ENCODE measurements around the gene IL17C.

IL17C gene, protein sequence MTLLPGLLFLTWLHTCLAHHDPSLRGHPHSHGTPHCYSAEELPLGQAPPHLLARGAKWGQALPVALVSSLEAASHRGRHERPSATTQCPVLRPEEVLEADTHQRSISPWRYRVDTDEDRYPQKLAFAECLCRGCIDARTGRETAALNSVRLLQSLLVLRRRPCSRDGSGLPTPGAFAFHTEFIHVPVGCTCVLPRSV

DNA sequence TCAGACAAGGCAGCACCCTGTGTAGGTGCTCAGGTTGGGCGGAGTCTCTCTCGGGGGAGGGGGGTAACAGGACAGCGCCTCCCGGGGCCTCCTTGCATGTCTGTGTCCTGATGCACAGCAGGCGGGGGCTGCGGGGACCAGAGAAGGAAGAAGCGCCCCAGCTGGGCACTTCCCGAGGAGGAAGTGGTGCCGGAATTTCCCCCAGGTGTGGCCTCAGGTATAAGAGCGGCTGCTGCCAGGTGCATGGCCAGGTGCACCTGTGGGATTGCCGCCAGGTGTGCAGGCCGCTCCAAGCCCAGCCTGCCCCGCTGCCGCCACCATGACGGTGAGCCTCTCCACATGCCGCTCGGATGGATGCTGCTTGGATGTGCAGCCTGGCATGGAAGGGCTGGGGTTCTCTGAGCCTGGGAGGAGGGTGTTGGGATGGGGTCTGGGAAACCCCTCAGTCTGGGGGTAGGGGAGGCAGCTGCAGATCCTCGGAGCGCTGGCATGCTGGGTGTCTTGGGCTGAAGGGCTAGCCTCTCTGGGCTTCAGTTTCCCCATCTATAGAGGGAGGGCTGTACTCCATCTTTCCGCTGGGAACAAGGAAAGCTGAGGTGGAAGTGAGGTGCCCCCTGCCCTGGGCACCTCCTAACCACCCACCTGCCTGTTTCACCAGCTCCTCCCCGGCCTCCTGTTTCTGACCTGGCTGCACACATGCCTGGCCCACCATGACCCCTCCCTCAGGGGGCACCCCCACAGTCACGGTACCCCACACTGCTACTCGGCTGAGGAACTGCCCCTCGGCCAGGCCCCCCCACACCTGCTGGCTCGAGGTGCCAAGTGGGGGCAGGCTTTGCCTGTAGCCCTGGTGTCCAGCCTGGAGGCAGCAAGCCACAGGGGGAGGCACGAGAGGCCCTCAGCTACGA, at the start of gene IL17C:
IL17C (plus strand) TSS at position 250 of the 908 bp plus-strand sequence; CDS start at position 320, 70 bp downstream.
- H3K4me1 ChIP-seq: no peaks in the 10 kb centered on the region
- DNase-seq (ENCODE audit: low spot score in 2 of 2): no peak
- no peaks in the 10 kb centered on the region for H3K9me3 ChIP-seq
- peaks cover 27% of the 10 kb centered on the region for H3K27me3 ChIP-seq (ENCODE audit: low read depth)
- H3K4me3 ChIP-seq: no peak within 1 kb of the TSS
- in situ Hi-C loops (cut with MboI; ENCODE audit: low sequenced_read_pairs): no loop called here
- H3K36me3 ChIP-seq (replicated peaks): no peaks in the 10 kb centered on the region; the same call in 1 of the 2 replicates

DNA sequence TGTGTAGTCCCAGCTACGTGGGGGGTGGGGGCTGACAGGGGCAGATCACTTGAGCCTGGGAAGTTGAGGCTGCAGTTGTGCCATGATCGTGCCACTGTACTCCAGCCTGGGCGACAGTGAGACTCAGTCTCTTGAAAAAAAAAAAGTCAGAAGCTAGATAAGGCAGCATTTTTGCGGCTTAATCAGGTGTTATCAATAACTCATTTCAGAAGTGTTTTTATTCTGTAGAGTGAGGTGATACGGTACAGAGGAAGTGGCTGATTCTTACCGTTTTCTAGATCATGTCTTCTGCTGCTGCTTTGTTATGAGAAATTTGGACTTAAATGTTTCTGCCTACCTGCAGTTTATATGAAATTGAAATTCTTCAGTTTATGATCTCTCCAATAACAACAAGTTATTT, 49.6 kb upstream of the IL17C start:
- DNase-seq (ENCODE audit: low spot score in 2 of 2): no peak
- no peak overlapping the region for H3K4me3 ChIP-seq
- no peaks in the 10 kb centered on the region for H3K4me1 ChIP-seq
- in situ Hi-C loops (cut with MboI; ENCODE audit: low sequenced_read_pairs): no loop called here
- H3K27me3 ChIP-seq (ENCODE audit: low read depth): no peaks in the 10 kb centered on the region
- peaks cover 54% of the 10 kb centered on the region for H3K36me3 ChIP-seq (replicated peaks)
- no peaks in the 10 kb centered on the region for H3K9me3 ChIP-seq

DNA sequence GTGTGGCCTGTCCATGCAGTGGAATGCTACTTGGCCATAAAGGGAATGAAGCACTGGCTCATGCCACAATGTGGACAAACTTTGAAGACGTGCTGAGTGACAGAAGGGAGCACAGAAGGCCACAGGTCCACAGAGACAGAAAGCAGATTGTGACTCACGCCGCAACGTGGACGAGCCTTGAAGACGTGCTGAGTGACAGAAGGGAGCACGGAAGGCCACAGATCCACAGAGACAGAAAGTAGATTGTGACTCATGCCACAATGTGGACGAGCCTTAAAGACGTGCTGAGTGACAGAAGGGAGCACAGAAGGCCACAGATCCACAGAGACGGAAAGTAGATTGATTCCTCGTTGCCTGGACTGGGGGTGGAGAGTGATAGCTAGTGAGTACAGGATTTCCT, 48.9 kb upstream of the IL17C start:
- in situ Hi-C loops (cut with MboI; ENCODE audit: low sequenced_read_pairs): no loop called here

DNA sequence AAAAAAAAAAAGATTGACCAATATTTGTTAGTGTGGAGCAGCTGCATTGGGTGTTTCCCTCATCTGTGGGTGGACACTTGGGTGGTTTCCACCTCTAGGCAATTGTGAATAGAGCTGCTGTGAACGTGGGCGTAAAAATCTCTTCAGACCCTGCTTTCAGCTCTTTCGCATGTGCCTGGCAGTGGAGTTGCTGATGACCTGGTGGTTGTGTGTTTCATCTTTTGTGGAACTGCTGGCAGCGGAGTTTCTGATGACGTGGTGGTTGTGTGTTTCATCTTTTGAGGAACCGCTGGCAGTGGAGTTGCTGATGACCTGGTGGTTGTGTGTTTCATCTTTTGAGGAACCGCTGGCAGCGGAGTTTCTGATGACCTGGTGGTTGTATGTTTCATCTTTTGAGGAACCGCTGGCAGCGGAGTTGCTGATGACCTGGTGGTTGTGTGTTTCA, 46.8 kb upstream of the IL17C start:
- no peaks in the 10 kb centered on the region for H3K9me3 ChIP-seq
- no peaks in the 10 kb centered on the region for H3K4me1 ChIP-seq
- DNase-seq (ENCODE audit: low spot score in 2 of 2): no peak
- H3K4me3 ChIP-seq: no peak overlapping the region
- in situ Hi-C loops (cut with MboI; ENCODE audit: low sequenced_read_pairs): no loop called here
- H3K36me3 ChIP-seq (replicated peaks): peaks cover 48% of the 10 kb centered on the region
- H3K27me3 ChIP-seq (ENCODE audit: low read depth): no peaks in the 10 kb centered on the region

More for the DNA sequence above, 48.9 kb upstream of the IL17C start:
- H3K4me3 ChIP-seq: no peak overlapping the region
- no peaks in the 10 kb centered on the region for H3K9me3 ChIP-seq
- no peak for DNase-seq (ENCODE audit: low spot score in 2 of 2)
- no peaks in the 10 kb centered on the region for H3K4me1 ChIP-seq
- H3K36me3 ChIP-seq (replicated peaks): peaks cover 55% of the 10 kb centered on the region
- no peaks in the 10 kb centered on the region for H3K27me3 ChIP-seq (ENCODE audit: low read depth)

DNA sequence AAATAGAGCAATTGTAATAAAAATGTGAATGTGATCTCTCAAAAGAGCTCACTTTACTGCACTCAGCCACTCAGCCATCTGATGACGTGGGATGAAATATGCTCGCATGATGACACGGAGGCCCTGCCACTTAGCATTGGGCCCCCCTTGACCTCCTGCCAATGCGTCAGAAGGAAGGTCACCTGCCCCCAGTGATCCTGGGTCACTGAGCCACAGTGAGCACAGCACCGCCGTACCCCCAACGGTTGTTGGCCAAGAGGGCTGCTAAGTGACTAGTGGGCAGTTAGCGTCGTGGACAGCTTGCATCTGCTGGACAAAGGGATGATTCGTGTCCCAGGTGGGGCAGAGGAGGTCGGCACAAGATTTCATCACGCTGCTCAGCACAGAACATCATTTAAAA, 45.3 kb upstream of the IL17C start:
- Histone ChIP-seq H3K4me1 (no peaks in the 10 kb centered on the region), H3K4me3 (no peak overlapping the region), H3K36me3 (replicated peaks) (peaks cover 33% of the 10 kb centered on the region), H3K27me3 (ENCODE audit: low read depth) (no peaks in the 10 kb centered on the region), H3K9me3 (no peaks in the 10 kb centered on the region)
- in situ Hi-C loops (cut with MboI; ENCODE audit: low sequenced_read_pairs): no loop called here
- DNase-seq (ENCODE audit: low spot score in 2 of 2): no peak

DNA sequence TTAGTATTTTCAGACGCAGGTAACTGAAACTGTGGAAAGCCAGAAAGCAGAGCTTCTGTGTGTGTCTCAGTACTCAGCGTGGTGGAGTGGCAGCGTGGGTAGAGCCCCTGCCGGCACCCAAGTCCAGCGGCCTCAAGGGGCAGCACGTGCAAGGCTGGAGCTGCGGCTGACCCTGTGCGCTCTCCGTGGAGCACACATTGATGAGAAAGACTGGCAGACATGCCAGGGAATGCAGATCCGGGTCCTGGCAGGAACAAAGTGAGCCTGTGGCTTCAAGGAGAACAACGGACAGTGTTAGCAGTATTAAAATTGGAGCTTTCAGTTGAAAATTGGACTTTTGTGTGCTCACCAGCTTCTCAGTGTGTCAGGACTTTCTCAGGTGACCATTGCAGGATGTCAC, 44.9 kb upstream of the IL17C start:
- peaks cover 33% of the 10 kb centered on the region for H3K36me3 ChIP-seq (replicated peaks)

DNA sequence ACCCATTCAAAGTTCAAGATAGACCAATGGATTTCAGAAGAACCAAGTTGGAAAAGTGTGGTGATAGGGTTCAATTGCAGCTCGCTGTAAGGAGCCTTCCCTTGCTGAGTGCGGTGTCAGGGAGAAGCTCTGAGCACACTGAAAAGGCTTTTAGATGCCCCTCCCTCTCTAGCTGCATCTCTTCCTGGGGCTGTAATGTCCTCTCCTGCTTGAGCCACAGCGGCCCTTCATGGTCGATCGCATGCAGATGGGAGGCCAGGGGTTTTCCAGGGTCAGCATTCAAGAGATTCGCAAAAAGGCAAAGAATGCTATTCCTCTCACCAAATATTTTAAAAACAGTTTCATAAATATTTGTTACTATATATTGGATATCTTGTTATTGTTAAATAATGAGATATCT, 44.5 kb upstream of the IL17C start:
- Histone ChIP-seq H3K9me3 (no peaks in the 10 kb centered on the region), H3K27me3 (ENCODE audit: low read depth) (no peaks in the 10 kb centered on the region), H3K36me3 (replicated peaks) (peaks cover 33% of the 10 kb centered on the region), H3K4me3 (no peak overlapping the region), H3K4me1 (no peaks in the 10 kb centered on the region)
- in situ Hi-C loops (cut with MboI; ENCODE audit: low sequenced_read_pairs): no loop called here
- DNase-seq (ENCODE audit: low spot score in 2 of 2): no peak

More for the DNA sequence above, 44.9 kb upstream of the IL17C start:
- Histone ChIP-seq H3K4me1 (no peaks in the 10 kb centered on the region), H3K27me3 (ENCODE audit: low read depth) (no peaks in the 10 kb centered on the region), H3K4me3 (no peak overlapping the region), H3K9me3 (no peaks in the 10 kb centered on the region)
- DNase-seq (ENCODE audit: low spot score in 2 of 2): no peak
- in situ Hi-C loops (cut with MboI; ENCODE audit: low sequenced_read_pairs): no loop called here

DNA sequence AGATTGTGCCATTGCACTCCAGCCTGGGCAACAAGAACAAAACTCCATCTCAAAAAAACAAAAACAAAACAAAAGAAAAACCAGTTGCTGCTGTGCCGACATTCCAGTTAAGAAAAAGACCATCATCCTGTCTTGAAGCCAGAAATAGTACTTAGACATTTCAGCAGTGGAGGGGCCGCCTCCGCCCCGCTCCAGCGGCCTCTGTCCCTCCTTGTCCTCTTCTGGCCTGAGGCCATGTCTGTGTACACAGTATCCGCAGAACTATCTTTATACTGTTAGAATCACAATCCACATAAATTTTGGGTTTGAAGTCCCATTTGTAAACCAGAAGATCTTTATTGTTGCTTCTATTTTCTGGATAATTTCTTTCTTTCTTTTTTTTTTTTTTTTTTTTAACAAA, 43.3 kb upstream of the IL17C start:
- H3K4me3 ChIP-seq: no peak overlapping the region
- H3K36me3 ChIP-seq (replicated peaks): peaks cover 33% of the 10 kb centered on the region
- no peaks in the 10 kb centered on the region for H3K9me3 ChIP-seq
- DNase-seq (ENCODE audit: low spot score in 2 of 2): no peak
- no peaks in the 10 kb centered on the region for H3K27me3 ChIP-seq (ENCODE audit: low read depth)
- in situ Hi-C loops (cut with MboI; ENCODE audit: low sequenced_read_pairs): no loop called here
- H3K4me1 ChIP-seq: no peaks in the 10 kb centered on the region

DNA sequence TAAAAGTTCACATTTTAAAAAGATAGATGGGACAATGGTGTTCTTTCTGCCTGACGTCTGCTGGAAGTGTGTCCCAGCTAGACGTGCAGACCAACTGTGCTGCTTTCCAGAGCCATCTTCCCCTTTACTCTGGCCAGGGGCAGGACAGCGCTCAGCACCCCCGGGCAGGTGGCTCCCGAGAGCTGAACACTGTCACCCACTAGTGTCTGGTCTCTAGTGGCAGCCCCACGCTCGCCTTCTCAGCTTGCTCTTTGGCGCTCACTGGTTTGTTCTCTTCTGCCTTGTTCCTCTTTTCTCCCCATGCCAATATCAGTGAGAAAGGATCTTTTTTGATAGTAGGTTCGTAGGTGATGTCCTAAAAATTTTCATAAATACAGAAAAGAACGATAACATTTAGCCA, 42.5 kb upstream of the IL17C start:
- in situ Hi-C loops (cut with MboI; ENCODE audit: low sequenced_read_pairs): no loop called here
- no peak for DNase-seq (ENCODE audit: low spot score in 2 of 2)
- no peaks in the 10 kb centered on the region for H3K9me3 ChIP-seq
- no peaks in the 10 kb centered on the region for H3K4me1 ChIP-seq
- no peaks in the 10 kb centered on the region for H3K27me3 ChIP-seq (ENCODE audit: low read depth)
- no peak overlapping the region for H3K4me3 ChIP-seq
- peaks cover 36% of the 10 kb centered on the region for H3K36me3 ChIP-seq (replicated peaks)

DNA sequence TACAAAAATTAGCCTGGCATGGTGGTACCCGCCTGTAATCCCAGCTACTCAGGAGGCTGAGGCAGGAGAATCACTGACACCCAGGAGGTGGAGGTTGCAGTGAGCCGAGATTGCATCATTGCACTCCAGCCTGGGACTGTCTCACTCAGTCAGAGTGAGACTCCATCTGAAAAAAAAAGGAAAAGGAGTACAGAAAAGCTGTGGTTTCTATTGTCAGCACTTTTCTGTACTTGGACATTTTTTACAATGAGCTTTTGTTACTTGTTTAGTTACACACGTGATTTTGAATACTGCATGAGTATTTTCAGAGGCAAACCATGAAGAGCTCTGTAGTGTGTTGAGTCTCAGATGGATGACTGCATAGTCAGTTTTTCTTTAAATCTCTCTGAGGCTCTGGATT, 41.9 kb upstream of the IL17C start:
- in situ Hi-C loops (cut with MboI; ENCODE audit: low sequenced_read_pairs): no loop called here
- no peak for DNase-seq (ENCODE audit: low spot score in 2 of 2)
- H3K4me1 ChIP-seq: no peaks in the 10 kb centered on the region
- H3K27me3 ChIP-seq (ENCODE audit: low read depth): no peaks in the 10 kb centered on the region
- H3K9me3 ChIP-seq: no peaks in the 10 kb centered on the region
- peaks cover 41% of the 10 kb centered on the region for H3K36me3 ChIP-seq (replicated peaks)
- H3K4me3 ChIP-seq: no peak overlapping the region

DNA sequence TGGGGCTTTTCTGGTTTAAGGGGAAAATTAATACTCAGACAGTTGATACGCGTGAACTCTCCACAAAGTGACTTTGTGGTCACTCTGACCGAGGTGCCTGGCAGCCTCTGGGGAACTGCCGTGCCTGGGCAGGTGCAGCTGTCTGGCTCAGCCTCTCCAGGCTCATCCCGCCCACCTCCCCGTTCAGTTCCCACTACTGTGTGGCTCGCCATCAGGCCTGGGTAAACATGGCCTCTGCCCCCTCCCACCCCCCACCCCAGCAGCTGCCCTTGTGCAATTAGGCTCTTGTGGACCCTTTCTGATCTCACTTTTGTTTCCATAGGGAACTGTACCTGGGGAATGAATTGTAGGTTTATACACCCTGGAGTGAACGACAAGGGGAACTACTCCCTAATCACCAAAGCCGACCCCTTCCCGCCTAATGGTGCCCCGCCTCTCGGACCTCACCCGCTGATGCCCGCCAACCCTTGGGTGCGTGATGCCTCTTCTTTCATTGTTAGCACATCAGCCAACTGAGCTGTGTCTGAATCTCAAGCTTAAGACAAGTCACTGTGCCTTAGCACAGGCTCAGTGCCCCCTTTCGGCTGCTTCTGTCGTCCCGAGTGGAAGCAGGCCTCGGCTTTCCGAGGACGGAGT, 40.4 kb upstream of the IL17C start:
- no peak for DNase-seq (ENCODE audit: low spot score in 2 of 2)
- Histone ChIP-seq H3K36me3 (replicated peaks) (peaks cover 50% of the 10 kb centered on the region), H3K27me3 (ENCODE audit: low read depth) (no peaks in the 10 kb centered on the region), H3K9me3 (no peaks in the 10 kb centered on the region), H3K4me3 (no peak overlapping the region), H3K4me1 (no peaks in the 10 kb centered on the region)
- in situ Hi-C loops (cut with MboI; ENCODE audit: low sequenced_read_pairs): no loop called here

DNA sequence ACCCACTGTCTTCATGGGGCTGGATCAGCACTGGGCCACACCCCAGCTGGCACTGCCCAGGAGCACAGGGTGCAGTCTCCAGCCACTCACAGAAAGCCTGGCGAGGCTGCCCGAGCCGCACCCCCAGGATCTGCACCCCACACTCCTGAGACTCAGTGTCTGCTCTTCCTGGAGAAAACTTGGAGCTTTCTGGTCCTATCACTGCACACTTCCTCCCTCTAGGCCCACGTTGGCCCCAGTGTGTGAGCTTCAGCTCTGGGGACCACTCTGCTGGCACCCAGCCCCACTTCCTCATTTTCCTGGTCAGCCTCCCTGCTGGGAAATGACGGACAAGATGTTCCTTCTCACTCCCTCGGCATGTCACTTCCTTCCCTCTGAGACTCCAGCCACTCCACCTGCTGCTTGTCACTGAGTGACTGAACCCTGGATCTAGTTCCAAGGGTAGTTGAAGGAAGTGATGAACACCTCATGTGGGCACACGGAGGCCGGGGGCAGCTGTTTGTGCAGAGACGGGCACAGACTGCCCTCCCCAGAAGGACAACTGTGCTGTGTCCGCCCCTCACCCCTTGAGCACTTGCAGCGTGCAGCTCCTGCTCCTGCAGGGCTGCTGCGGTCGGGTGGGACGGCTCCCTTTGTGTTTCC, 39.2 kb upstream of the IL17C start:
- no peak for DNase-seq (ENCODE audit: low spot score in 2 of 2)
- in situ Hi-C loops (cut with MboI; ENCODE audit: low sequenced_read_pairs): no loop called here
- Histone ChIP-seq H3K27me3 (ENCODE audit: low read depth) (no peaks in the 10 kb centered on the region), H3K4me1 (no peaks in the 10 kb centered on the region), H3K36me3 (replicated peaks) (peaks cover 42% of the 10 kb centered on the region), H3K9me3 (no peaks in the 10 kb centered on the region), H3K4me3 (no peak overlapping the region)

DNA sequence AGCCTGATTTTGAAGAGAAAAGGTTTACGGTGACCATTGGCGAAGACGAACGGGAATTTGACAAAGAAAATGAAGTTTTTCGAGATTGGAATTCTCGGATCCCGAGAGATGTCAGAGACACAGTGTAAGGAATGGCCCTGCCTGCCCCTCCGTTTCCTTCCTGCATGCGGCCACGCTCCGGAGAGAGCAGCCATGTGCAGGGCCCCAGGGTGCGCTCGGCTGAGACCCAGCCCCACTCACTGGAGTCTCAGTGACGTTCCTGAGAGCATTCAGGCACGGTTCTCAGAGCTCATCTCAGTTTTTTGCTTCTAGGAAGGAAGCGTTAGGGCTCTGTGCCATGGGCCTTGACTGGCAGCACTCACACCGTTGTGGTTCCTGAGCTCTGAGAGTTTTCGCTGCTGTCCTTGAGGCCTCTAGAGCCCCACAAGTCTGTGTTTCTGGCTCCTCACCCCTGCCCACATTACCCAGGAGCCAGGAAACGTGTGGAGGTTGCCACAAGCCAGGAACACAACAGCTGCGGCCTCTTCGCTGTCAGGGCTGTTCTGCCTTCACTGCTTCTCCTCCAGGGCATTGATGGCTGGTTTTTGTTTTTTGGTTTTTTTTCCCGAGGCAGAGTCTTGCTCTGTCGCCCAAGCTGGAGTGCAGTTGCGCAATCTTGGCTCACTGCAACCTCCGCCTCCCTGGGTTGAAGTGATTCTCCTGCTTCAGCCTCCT, 38.4 kb upstream of the IL17C start:
- Histone ChIP-seq H3K4me3 (no peak overlapping the region), H3K27me3 (ENCODE audit: low read depth) (no peaks in the 10 kb centered on the region), H3K4me1 (no peaks in the 10 kb centered on the region), H3K9me3 (no peaks in the 10 kb centered on the region), H3K36me3 (replicated peaks) (peaks cover 45% of the 10 kb centered on the region)
- no peak for DNase-seq (ENCODE audit: low spot score in 2 of 2)
- in situ Hi-C loops (cut with MboI; ENCODE audit: low sequenced_read_pairs): no loop called here
